K562 (cell line): ENCODE data around the gene SNAPC2. TPM values are rescaled to one million over a fixed set of nuclear protein-coding genes. Genes with fewer than 3 reads are reported as not detected.
A peak's percentile ranks its signal among the peaks of the same experiment; 100 is the strongest.

Experiments used
- BRD4 ChIP-seq: fragments of 200-600 bp; sonication (generic); IDR thresholded peaks from 2 replicates; pipeline ENCODE4 v1.6.1; 2017; ENCODE audit warnings: inconsistent platforms
- CCNT2 ChIP-seq: IDR thresholded peaks from 2 replicates; pipeline ENCODE4 v1.6.1; 2011; ENCODE audit warnings: borderline replicate concordance, low read depth, mild to moderate bottlenecking, moderate library complexity, mixed read lengths, low read length; ENCODE audit not compliant: insufficient read length; ENCODE audit errors: extremely low read depth
- DACH1 ChIP-seq: fragments of 450-650 bp; IDR thresholded peaks from 2 replicates; pipeline ENCODE4 v1.6.1; 2018; ENCODE audit not compliant: partially characterized antibody
- ELF2 ChIP-seq: fragments of 250-450 bp; sonication (Bioruptor Pico); IDR thresholded peaks from 2 replicates; pipeline ENCODE4 v1.5.0; 2021; ENCODE audit warnings: mild to moderate bottlenecking
- FOS ChIP-seq: IDR thresholded peaks from 3 replicates; pipeline ENCODE4 v1.6.1; 2011; ENCODE audit not compliant: insufficient read length; ENCODE audit errors: extremely low read depth
- KAT8 ChIP-seq: fragments of 450-650 bp; IDR thresholded peaks from 2 replicates; pipeline ENCODE4 v1.6.1; 2016; ENCODE audit warnings: low read depth, mild to moderate bottlenecking
- KLF6 ChIP-seq: fragments of 250-450 bp; sonication (Bioruptor Pico); IDR thresholded peaks from 2 replicates; pipeline ENCODE4 v1.4.0; 2020; ENCODE audit warnings: mild to moderate bottlenecking, moderate library complexity, borderline replicate concordance
- MLLT1 ChIP-seq, 2 experiments: fragments of 450-650 bp; IDR thresholded peaks; 2 replicates each; pipeline ENCODE4 v1.6.1; 2016
- PHF20 ChIP-seq: fragments of 450-650 bp; IDR thresholded peaks from 2 replicates; pipeline ENCODE4 v1.6.1; 2018; ENCODE audit not compliant: partially characterized antibody
- SFPQ ChIP-seq: fragments of 200-400 bp; formaldehyde crosslinking; IDR thresholded peaks from 2 replicates; pipeline ENCODE4 v1.6.1; 2017; ENCODE audit warnings: mild to moderate bottlenecking, low read depth, low read length, moderate library complexity
- SRSF1 ChIP-seq: fragments of 200-400 bp; formaldehyde crosslinking; IDR thresholded peaks from 2 replicates; pipeline ENCODE4 v1.6.1; 2017; ENCODE audit warnings: mild to moderate bottlenecking, low read depth, low read length, moderate library complexity
- STAT5A ChIP-seq: IDR thresholded peaks from 2 replicates; pipeline ENCODE4 v1.6.1; 2012; ENCODE audit warnings: low read length, inconsistent platforms, borderline replicate concordance
- ZNF318 ChIP-seq, 2 experiments: fragments of 450-650 bp; IDR thresholded peaks; 2 replicates each; pipeline ENCODE4 v1.6.1; 2016; ENCODE audit warnings: mild to moderate bottlenecking in 2 of 2, borderline replicate concordance in 1 of 2, low read depth in 1 of 2, moderate library complexity in 1 of 2
- ZNF707 ChIP-seq: fragments of 250-450 bp; sonication (Bioruptor Pico); conservative IDR thresholded peaks from 2 replicates; pipeline ENCODE4 v1.8.0; 2022; ENCODE audit warnings: inconsistent platforms, mild to moderate bottlenecking, moderate library complexity
- ZNF717 ChIP-seq: fragments of 250-450 bp; sonication (Bioruptor Pico); IDR thresholded peaks from 2 replicates; pipeline ENCODE4 v1.5.0; 2021
- polyA plus RNA-seq, 8 experiments: library from polyadenylated mRNA; depleted of rRNA in 4 of 8; stranded (reverse) in 5 of 8; unstranded in 3 of 8; fragments of >200 nt; fragmentation: Nextera tagmentation in 2 of 8; fragmentation: Illumina TruSeq in 1 of 8; extraction: Ambion mirVana in 2 of 8; extraction: Trizol in 1 of 8; gene quantifications; 2 replicates each; pipeline versions ENCODE4 v1.2.1 to v1.2.3, GENCODE V29; 2011 to 2014; ENCODE audit warnings: inconsistent platforms in 1 of 8, missing spikeins in 1 of 8
- total RNA-seq, 7 experiments: library from RNA; depleted of rRNA in 6 of 7; stranded (reverse); fragments of >200 nt in 6 of 7; fragmentation: Illumina TruSeq in 2 of 7; extraction: Trizol in 2 of 7; gene quantifications; 2 replicates each; pipeline versions ENCODE4 v1.2.1 to v1.2.3, GENCODE V29; 2011 to 2021; ENCODE audit warnings: low replicate concordance in 1 of 7

SNAPC2 gene
- total and polyA plus RNA-seq, 9 of the 15 experiments (the other 6 are each of a cell fraction or from before 2014, with no cell fraction given): 0.59 to 45.1 (median 15.3) TPM

- TF ChIP-seq SFPQ (no peak), PHF20 (peak; percentile 16), ZNF318 (IDR thresholded peaks at IDR 0.05; ENCODE audit: borderline replicate concordance in 1 of 2, low read depth in 1 of 2) (no peak), MLLT1 (IDR thresholded peaks at IDR 0.05) (no peak), CCNT2 (peak; percentile 68), STAT5A (no peak), ELF2 (CRISPR knock-in tag) (no peak), ZNF707 (CRISPR knock-in tag) (no peak), KAT8 (no peak), FOS (no peak), DACH1 (no peak), KLF6 (CRISPR knock-in tag) (no peak), SRSF1 (no peak), BRD4 (no peak), ZNF717 (CRISPR knock-in tag) (no peak)
Measured at GRCh38 chr19:7919610-7920518, at the start of gene SNAPC2 (continued).
